Fibroblast of lung (primary cell): Measurements from ENCODE around the gene PCID2. TPM values are rescaled to one million over a fixed set of nuclear protein-coding genes. Genes with fewer than 3 reads are reported as not detected.
"Not testable (repeated sequence)": the region's sequence is repeated elsewhere in the genome, so short reads cannot be mapped to it uniquely, and the experiment has no call there.

Source experiments
- DNase-seq, 2 donors: peaks; one replicate each; pipeline versions ENCODE4 v3.0.0 to v3.0.0-alpha.2; 2010; ENCODE audit warnings: low read depth in 2 of 2
- H2AFZ ChIP-seq: 2 replicates; pipeline ENCODE4 v1.5.1; 2012; ENCODE audit warnings: low read length, control low read depth, inconsistent platforms
- H3K27ac ChIP-seq: 2 replicates; pipeline ENCODE4 v1.5.1; 2011; ENCODE audit warnings: low read length, control low read depth; ENCODE audit not compliant: insufficient read depth
- H3K27me3 ChIP-seq: 2 replicates; pipeline ENCODE4 v1.5.1; 2011; ENCODE audit warnings: mild to moderate bottlenecking, low read length; ENCODE audit not compliant: control insufficient read depth, insufficient read depth
- H3K36me3 ChIP-seq: 2 replicates; pipeline ENCODE4 v1.5.1; 2011; ENCODE audit warnings: low read length; ENCODE audit not compliant: control insufficient read depth, insufficient read depth
- H3K4me1 ChIP-seq: 2 replicates; pipeline ENCODE4 v1.5.1; 2011; ENCODE audit warnings: low read length; ENCODE audit not compliant: control insufficient read depth, insufficient read depth; ENCODE audit errors: extremely low read depth
- H3K4me2 ChIP-seq: 2 replicates; pipeline ENCODE4 v1.5.1; 2011; ENCODE audit warnings: low read length, control low read depth; ENCODE audit not compliant: insufficient read depth; ENCODE audit errors: extremely low read depth
- H3K4me3 ChIP-seq, 4 experiments: fragments of 200-600 bp in 1 of 4; sonication (generic) in 1 of 4; replicated peaks in 1 of 4; 2 replicates each; pipeline ENCODE4 v1.5.1; 2011 to 2016; ENCODE audit warnings: low read length in 4 of 4, low read depth in 3 of 4, mild to moderate bottlenecking in 3 of 4, control low read depth in 2 of 4, inconsistent platforms in 1 of 4, mixed read lengths in 1 of 4; ENCODE audit not compliant: insufficient read depth in 1 of 4; ENCODE audit errors: control extremely low read depth in 1 of 4
- H3K79me2 ChIP-seq: 2 replicates; pipeline ENCODE4 v1.5.1; 2012; ENCODE audit warnings: mild to moderate bottlenecking, low read length, inconsistent platforms; ENCODE audit not compliant: control insufficient read depth, insufficient read depth
- H3K9ac ChIP-seq: 2 replicates; pipeline ENCODE4 v1.5.1; 2011; ENCODE audit warnings: mild to moderate bottlenecking, low read length, control low read depth; ENCODE audit not compliant: insufficient read depth
- H3K9me3 ChIP-seq: 2 replicates; pipeline ENCODE4 v1.5.1; 2012; ENCODE audit warnings: low read depth, low read length; ENCODE audit not compliant: control insufficient read depth, insufficient read depth
- H4K20me1 ChIP-seq: 2 replicates; pipeline ENCODE4 v1.5.1; 2011; ENCODE audit warnings: low read length; ENCODE audit not compliant: control insufficient read depth, insufficient read depth; ENCODE audit errors: extremely low read depth
- CTCF ChIP-seq, 2 donors: IDR thresholded peaks in 1 of 2; conservative IDR thresholded peaks in 1 of 2; 1 replicate in 1 of 2; 2 replicates in 1 of 2; pipeline ENCODE4 v1.5.1; 2011 to 2012; ENCODE audit warnings: low read length in 2 of 2, control low read depth in 1 of 2, inconsistent platforms in 1 of 2, low read depth in 1 of 2, mild to moderate bottlenecking in 1 of 2
- EZH2 ChIP-seq: IDR thresholded peaks from 2 replicates; pipeline ENCODE4 v1.5.1; 2012; ENCODE audit warnings: low read length, control low read depth, mild to moderate bottlenecking; ENCODE audit errors: missing control alignments
- polyA plus RNA-seq, 2 donors: library from polyadenylated mRNA; depleted of rRNA in 1 of 2; stranded (reverse) in 1 of 2; unstranded in 1 of 2; fragments of >200 nt; gene quantifications; 2 replicates each; pipeline ENCODE4 v1.2.1, GENCODE V29; 2011 to 2012; ENCODE audit warnings: missing spikeins in 1 of 2
- total RNA-seq: library from RNA; depleted of rRNA; stranded (reverse); fragments of >200 nt; gene quantifications from 2 replicates; pipeline ENCODE4 v1.2.1, GENCODE V29; 2014

The PCID2 gene
- total and polyA plus RNA-seq, 2 donors (not counting 1 experiment from before 2014, with no cell fraction given), result 93.5 to 113 TPM

GRCh38 chr13:113162783-113163685 is 45.4 kb downstream of the PCID2 start:
- no peak for TF ChIP-seq CTCF (conservative IDR thresholded peaks at IDR 0.05 in 1 of 2, IDR thresholded peaks at IDR 0.05 in 1 of 2; ENCODE audit: low read depth in 1 of 2, low read length in 2 of 2)
- no peak for TF ChIP-seq EZH2
- Histone ChIP-seq H3K4me3 (no peak overlapping the region), H3K79me2 (no peaks in the 10 kb centered on the region), H3K4me2 (peak overlapping the region; percentile 15), H3K4me1 (peaks cover 2% of the 10 kb centered on the region), H2AFZ (no peak overlapping the region), H3K27me3 (no peaks in the 10 kb centered on the region), H4K20me1 (no peaks in the 10 kb centered on the region), H3K9me3 (no peaks in the 10 kb centered on the region), H3K27ac (no peak overlapping the region), H3K36me3 (no peaks in the 10 kb centered on the region), H3K9ac (no peak overlapping the region)
- no peak for DNase-seq

- H3K4me2 ChIP-seq, DNase-seq: not testable (repeated sequence)
These were observed 46.5 kb downstream of the PCID2 start for GRCh38 chr13:113161975-113162374.

GRCh38 chr13:113161433-113161832 is 47.0 kb downstream of the PCID2 start:
- no peak for TF ChIP-seq CTCF (conservative IDR thresholded peaks at IDR 0.05 in 1 of 2, IDR thresholded peaks at IDR 0.05 in 1 of 2; ENCODE audit: low read depth in 1 of 2, low read length in 2 of 2)
- TF ChIP-seq EZH2, result no peak
- no peak overlapping the region for H3K4me3 ChIP-seq
- H3K79me2 ChIP-seq, result no peaks in the 10 kb centered on the region
- peaks cover 2% of the 10 kb centered on the region for H3K4me1 ChIP-seq
- H3K9ac ChIP-seq, result no peak overlapping the region
- no peak overlapping the region for H2AFZ ChIP-seq
- H3K27me3 ChIP-seq, result no peaks in the 10 kb centered on the region
- no peaks in the 10 kb centered on the region for H4K20me1 ChIP-seq
- H3K36me3 ChIP-seq, result no peaks in the 10 kb centered on the region
- DNase-seq, result no peak
- H3K4me2 ChIP-seq, result no peak overlapping the region
- no peak overlapping the region for H3K27ac ChIP-seq
- no peaks in the 10 kb centered on the region for H3K9me3 ChIP-seq

More at GRCh38 chr13:113161975-113162374, 46.5 kb downstream of the PCID2 start:
- H3K4me1 ChIP-seq, H2AFZ ChIP-seq, H3K9ac ChIP-seq, H3K36me3 ChIP-seq, H3K27me3 ChIP-seq, H4K20me1 ChIP-seq, H3K4me3 ChIP-seq, H3K79me2 ChIP-seq, H3K27ac ChIP-seq, H3K9me3 ChIP-seq: not testable (repeated sequence)
